ENCODE results near the gene CRIM1. TPM values are rescaled to one million over a fixed set of nuclear protein-coding genes. Genes with fewer than 3 reads are reported as not detected.

The CRIM1 gene
- total RNA-seq, 4 donors from 2014 or later, result 73.7 to 134 (median 80.7) TPM

DNA sequence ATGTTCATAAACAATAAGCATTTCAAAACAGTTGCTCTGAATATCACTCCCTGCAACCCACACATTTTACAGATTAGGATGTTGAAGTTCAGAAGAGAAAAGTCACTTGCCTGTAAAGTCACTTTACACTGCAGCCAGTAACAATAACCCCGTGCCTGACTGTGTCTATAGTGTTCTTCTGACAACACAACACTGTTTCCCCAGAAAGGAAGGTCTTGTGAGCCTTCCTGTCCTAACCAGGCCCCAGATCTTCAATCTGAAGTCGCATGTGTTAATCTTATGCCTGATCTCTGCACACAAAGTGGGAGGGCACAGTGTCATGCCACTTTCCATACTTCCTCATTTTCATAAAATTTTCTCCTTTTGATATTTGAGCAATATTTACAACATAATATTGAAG, 122.2 kb downstream of the CRIM1 start:
- H3K4me1 ChIP-seq, result peaks cover 4 to 20% (median 17%) of the 10 kb centered on the region in 4 donors
- TF ChIP-seq POLR2A (IDR thresholded peaks at IDR 0.05), result no peak
- no peak for TF ChIP-seq POLR2AphosphoS5 (IDR thresholded peaks at IDR 0.05)
- TF ChIP-seq, protein P1, sequence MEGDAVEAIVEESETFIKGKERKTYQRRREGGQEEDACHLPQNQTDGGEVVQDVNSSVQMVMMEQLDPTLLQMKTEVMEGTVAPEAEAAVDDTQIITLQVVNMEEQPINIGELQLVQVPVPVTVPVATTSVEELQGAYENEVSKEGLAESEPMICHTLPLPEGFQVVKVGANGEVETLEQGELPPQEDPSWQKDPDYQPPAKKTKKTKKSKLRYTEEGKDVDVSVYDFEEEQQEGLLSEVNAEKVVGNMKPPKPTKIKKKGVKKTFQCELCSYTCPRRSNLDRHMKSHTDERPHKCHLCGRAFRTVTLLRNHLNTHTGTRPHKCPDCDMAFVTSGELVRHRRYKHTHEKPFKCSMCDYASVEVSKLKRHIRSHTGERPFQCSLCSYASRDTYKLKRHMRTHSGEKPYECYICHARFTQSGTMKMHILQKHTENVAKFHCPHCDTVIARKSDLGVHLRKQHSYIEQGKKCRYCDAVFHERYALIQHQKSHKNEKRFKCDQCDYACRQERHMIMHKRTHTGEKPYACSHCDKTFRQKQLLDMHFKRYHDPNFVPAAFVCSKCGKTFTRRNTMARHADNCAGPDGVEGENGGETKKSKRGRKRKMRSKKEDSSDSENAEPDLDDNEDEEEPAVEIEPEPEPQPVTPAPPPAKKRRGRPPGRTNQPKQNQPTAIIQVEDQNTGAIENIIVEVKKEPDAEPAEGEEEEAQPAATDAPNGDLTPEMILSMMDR (IDR thresholded peaks at IDR 0.05), result no peak
- TF ChIP-seq EP300 (IDR thresholded peaks at IDR 0.05; ENCODE audit: low read depth), result no peak
- peak overlapping the region in 3 of 4 donors; percentile 55 to 77 (median 70) for H3K27ac ChIP-seq
- 47 to 68% methylated on average over 2 of the region's 2 CpGs for WGBS, 2 donors (ENCODE audit: low coverage in 1 of 2)
- DNase-seq, result no peak
- H3K27me3 ChIP-seq, result no peaks in the 10 kb centered on the region
- peaks cover 0 to 19% of the 10 kb centered on the region in 2 donors for H3K9me3 ChIP-seq
- intact Hi-C loops (cut with DNase I; ENCODE audit: low total_unique reads), result no loop called here
- H3K36me3 ChIP-seq, result peaks cover 0 to 36% (median 5%) of the 10 kb centered on the region in 4 donors
- no peak overlapping the region for H3K4me3 ChIP-seq
- in situ Hi-C loops (cut with MboI; ENCODE audit: low pct_ligation_motif_present in 1 of 4, low pct_unique_long_range_greater_than_20kb in 1 of 4, low sequenced_read_pairs in 3 of 4), result loop anchor here in 1 of 4 donors (25.0 kb wide), 1 partner anchor 115 kb away; the partner anchor contains the start of gene CRIM1

DNA sequence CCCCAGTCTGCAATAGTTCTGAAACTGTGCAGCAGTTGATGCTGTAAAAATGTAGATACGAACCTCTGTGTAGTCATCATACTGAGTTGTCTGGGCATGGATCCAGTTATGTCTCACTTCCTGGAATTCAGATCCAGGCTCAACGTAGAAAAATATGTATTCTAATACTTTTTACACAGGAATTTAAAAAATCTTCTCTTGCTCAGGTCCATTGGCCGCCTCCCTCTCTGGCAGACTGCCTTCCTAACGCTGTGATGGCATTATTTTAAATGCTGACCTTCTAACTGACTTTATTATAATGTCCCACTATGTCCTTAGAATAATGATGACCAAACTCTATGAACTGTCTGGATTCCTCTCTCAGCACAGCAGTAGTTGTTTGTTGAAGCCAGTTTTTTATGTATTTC, 122.8 kb downstream of the CRIM1 start:
- WGBS, 2 donors (ENCODE audit: low coverage in 1 of 2), result 17 to 43% methylated on average over 4 of the region's 4 CpGs
- in situ Hi-C loops (cut with MboI; ENCODE audit: low pct_ligation_motif_present in 1 of 4, low pct_unique_long_range_greater_than_20kb in 1 of 4, low sequenced_read_pairs in 3 of 4), result loop anchor here in 1 of 4 donors (25.0 kb wide), 1 partner anchor 116 kb away; the partner anchor contains the start of gene CRIM1
- H3K27me3 ChIP-seq, result no peaks in the 10 kb centered on the region
- DNase-seq, result no peak
- H3K4me3 ChIP-seq, result no peak overlapping the region
- intact Hi-C loops (cut with DNase I; ENCODE audit: low total_unique reads), result no loop called here
- peak in 1 of 3 donors; percentile 35 for TF ChIP-seq POLR2AphosphoS5 (IDR thresholded peaks at IDR 0.05)
- TF ChIP-seq, protein P1 (IDR thresholded peaks at IDR 0.05), result no peak
- peaks cover 0 to 36% (median 5%) of the 10 kb centered on the region in 4 donors for H3K36me3 ChIP-seq
- peaks cover 4 to 20% (median 17%) of the 10 kb centered on the region in 4 donors for H3K4me1 ChIP-seq
- H3K9me3 ChIP-seq, result peaks cover 0 to 19% of the 10 kb centered on the region in 2 donors
- peak overlapping the region in 3 of 4 donors; percentile 55 to 77 (median 70) for H3K27ac ChIP-seq

DNA sequence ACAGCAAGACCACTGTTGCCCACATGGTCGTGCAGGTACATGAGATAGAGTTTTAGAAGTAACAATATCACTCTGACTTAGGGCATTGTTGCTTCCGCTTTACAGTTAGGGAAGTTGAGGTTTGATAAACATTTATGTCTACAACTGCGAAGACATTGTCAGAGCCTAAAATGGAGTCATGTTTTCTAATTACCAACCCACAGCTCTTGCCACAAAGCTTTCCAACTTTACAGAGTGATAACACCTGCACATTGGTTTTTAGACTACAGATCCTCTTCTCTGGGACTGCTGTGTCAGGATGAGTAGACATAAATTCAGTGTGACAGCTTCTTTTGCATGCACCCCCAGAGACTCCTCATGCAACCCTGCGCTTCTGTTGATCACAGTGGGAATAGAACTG, 123.4 kb downstream of the CRIM1 start:
- no peak overlapping the region for H3K4me3 ChIP-seq
- DNase-seq, result no peak
- H3K36me3 ChIP-seq, result peaks cover 0 to 36% (median 5%) of the 10 kb centered on the region in 4 donors
- H3K4me1 ChIP-seq, result peaks cover 4 to 20% (median 16%) of the 10 kb centered on the region in 4 donors
- intact Hi-C loops (cut with DNase I; ENCODE audit: low total_unique reads), result no loop called here
- TF ChIP-seq, protein P1 (IDR thresholded peaks at IDR 0.05), result no peak
- TF ChIP-seq EP300 (IDR thresholded peaks at IDR 0.05; ENCODE audit: low read depth) (no peak), POLR2A (IDR thresholded peaks at IDR 0.05) (no peak), POLR2AphosphoS5 (IDR thresholded peaks at IDR 0.05) (no peak)
- no peaks in the 10 kb centered on the region for H3K27me3 ChIP-seq
- WGBS, 2 donors (ENCODE audit: low coverage in 1 of 2), result 50 to 85% methylated on average over 3 to 4 of the region's 4 CpGs
- peak overlapping the region in 3 of 4 donors; percentile 55 to 77 (median 70) for H3K27ac ChIP-seq
- H3K9me3 ChIP-seq, result peaks cover 0 to 19% of the 10 kb centered on the region in 2 donors
- in situ Hi-C loops (cut with MboI; ENCODE audit: low pct_ligation_motif_present in 1 of 4, low pct_unique_long_range_greater_than_20kb in 1 of 4, low sequenced_read_pairs in 3 of 4), result loop anchor here in 1 of 4 donors (25.0 kb wide), 1 partner anchor 117 kb away; the partner anchor contains the start of gene CRIM1

DNA sequence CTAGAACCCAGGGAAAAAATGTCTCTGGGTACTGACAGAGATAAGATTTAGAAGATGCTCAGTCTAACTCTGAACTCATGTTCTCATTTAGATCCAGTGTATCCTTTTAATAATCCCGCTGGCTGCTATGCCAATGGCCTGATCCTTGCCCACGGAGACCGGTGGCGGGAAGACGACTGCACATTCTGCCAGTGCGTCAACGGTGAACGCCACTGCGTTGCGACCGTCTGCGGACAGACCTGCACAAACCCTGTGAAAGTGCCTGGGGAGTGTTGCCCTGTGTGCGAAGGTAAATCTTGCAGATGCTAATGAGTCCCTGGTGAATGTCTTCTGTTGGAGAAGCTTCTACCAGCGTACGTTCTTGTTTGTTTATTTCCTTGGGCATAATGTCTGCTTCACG, 123.8 kb downstream of the CRIM1 start:
- H3K4me1 ChIP-seq, result peaks cover 4 to 20% (median 16%) of the 10 kb centered on the region in 4 donors

More for the DNA sequence above, 123.8 kb downstream of the CRIM1 start:
- intact Hi-C loops (cut with DNase I; ENCODE audit: low total_unique reads) (no loop called here), in situ Hi-C loops (cut with MboI; ENCODE audit: low pct_ligation_motif_present in 1 of 4, low pct_unique_long_range_greater_than_20kb in 1 of 4, low sequenced_read_pairs in 3 of 4) (loop anchor here in 1 of 4 donors (25.0 kb wide), 1 partner anchor 117 kb away; the partner anchor contains the start of gene CRIM1)
- no peak for DNase-seq
- Histone ChIP-seq H3K27ac (peak overlapping the region in 3 of 4 donors; percentile 55 to 77 (median 70)), H3K27me3 (no peaks in the 10 kb centered on the region), H3K4me3 (no peak overlapping the region), H3K36me3 (peaks cover 0 to 36% (median 5%) of the 10 kb centered on the region in 4 donors), H3K9me3 (peaks cover 0 to 16% of the 10 kb centered on the region in 2 donors)
- TF ChIP-seq POLR2A (IDR thresholded peaks at IDR 0.05), result no peak
- TF ChIP-seq EP300 (IDR thresholded peaks at IDR 0.05; ENCODE audit: low read depth), result no peak
- TF ChIP-seq, protein P1 (IDR thresholded peaks at IDR 0.05), result no peak
- TF ChIP-seq POLR2AphosphoS5 (IDR thresholded peaks at IDR 0.05), result no peak
- 94 to 99% methylated on average over 15 to 16 of the region's 16 CpGs for WGBS, 2 donors (ENCODE audit: low coverage in 1 of 2)
